C4-2B (cell line): ENCODE results near the gene GRK4.

Experiments used
- ZFX ChIP-seq: fragments of 450-650 bp; IDR thresholded peaks from 2 replicates; pipeline ENCODE4 v1.6.1; 2017
- TF ChIP-seq, protein P1 (sequence below): fragments of 450-650 bp; conservative IDR thresholded peaks from 2 replicates; pipeline ENCODE4 v1.5.1; 2017; ENCODE audit warnings: mild to moderate bottlenecking

DNA sequence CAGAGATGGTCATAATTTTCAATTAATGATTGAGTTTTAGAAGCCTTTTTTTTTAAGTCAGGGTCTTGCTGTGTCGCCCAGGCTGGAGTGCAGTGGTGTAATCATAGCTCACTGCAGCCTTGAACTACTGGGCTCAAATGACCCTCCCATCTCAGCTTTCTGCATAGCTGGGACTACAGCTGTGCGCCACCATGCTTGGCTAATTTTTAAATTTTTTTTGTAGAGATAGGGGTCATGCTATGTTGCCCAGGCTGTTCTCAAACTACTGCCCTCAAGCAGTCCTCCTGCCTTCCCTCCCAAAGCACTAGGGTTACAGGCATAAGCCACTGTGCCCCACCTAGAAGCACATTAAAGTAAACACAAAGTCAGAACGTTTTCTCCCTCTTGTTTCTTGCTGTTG is 59.3 kb downstream of the GRK4 start:
- TF ChIP-seq, protein P1, sequence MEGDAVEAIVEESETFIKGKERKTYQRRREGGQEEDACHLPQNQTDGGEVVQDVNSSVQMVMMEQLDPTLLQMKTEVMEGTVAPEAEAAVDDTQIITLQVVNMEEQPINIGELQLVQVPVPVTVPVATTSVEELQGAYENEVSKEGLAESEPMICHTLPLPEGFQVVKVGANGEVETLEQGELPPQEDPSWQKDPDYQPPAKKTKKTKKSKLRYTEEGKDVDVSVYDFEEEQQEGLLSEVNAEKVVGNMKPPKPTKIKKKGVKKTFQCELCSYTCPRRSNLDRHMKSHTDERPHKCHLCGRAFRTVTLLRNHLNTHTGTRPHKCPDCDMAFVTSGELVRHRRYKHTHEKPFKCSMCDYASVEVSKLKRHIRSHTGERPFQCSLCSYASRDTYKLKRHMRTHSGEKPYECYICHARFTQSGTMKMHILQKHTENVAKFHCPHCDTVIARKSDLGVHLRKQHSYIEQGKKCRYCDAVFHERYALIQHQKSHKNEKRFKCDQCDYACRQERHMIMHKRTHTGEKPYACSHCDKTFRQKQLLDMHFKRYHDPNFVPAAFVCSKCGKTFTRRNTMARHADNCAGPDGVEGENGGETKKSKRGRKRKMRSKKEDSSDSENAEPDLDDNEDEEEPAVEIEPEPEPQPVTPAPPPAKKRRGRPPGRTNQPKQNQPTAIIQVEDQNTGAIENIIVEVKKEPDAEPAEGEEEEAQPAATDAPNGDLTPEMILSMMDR = no peak
- no peak for TF ChIP-seq ZFX
